Measurements from ENCODE around the gene STAT1.

Gene STAT1

DNA sequence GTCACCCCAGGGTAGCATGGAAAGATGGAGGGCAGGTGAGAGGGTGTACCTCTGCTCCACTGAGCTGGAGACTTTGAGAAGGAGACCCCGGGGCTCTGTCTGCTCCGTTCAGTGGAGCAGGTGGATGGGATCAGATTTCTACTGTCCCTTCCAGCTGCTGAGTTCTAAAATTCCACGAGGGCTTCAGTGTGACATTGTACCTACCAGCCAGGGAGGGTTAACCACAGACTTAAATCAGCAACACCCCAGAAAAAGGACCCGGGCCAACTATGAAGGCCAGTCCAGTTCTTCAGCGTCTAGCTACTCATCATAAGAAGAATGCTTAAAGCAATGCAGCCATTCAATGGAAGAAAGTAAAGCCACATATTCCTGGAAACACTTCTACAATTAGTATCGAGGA, 23.8 kb downstream of the STAT1 start:
- no peak overlapping the region for H3K4me3 ChIP-seq (ENCODE audit: low read length)
- H3K23ac ChIP-seq (ENCODE audit: low read length), result no peak overlapping the region
- no peak overlapping the region for H3K56ac ChIP-seq (ENCODE audit: low read length)
- no CpG with 5 or more reads among the region's 6 CpGs for WGBS (ENCODE audit: extremely low coverage, insufficient coverage, low lambda C conversion rate)
- peaks cover 12% of the 10 kb centered on the region for H3K36me3 ChIP-seq (ENCODE audit: control insufficient read depth, insufficient read depth, low read length)
- no peak overlapping the region for H2BK120ac ChIP-seq (ENCODE audit: low read depth, low read length)
- no peaks in the 10 kb centered on the region for H3K4me1 ChIP-seq (ENCODE audit: control insufficient read depth, low read depth, low read length)
- H4K8ac ChIP-seq (ENCODE audit: low read depth, low read length), result no peak overlapping the region
- H2BK15ac ChIP-seq (replicated peaks; ENCODE audit: low read depth), result no peak overlapping the region
- no peaks in the 10 kb centered on the region for H3K27me3 ChIP-seq (ENCODE audit: insufficient read depth, low read length, poor library complexity)
- no peak overlapping the region for H3K27ac ChIP-seq (ENCODE audit: low read depth, low read length)
- H3K79me1 ChIP-seq (ENCODE audit: low read length), result no peaks in the 10 kb centered on the region
- H3K79me2 ChIP-seq (ENCODE audit: control insufficient read depth, insufficient read depth, low read length), result no peaks in the 10 kb centered on the region
- H3K18ac ChIP-seq (ENCODE audit: low read length), result no peak overlapping the region
- H2AK5ac ChIP-seq (ENCODE audit: low read length), result no peak overlapping the region
- no peak overlapping the region for H3K4ac ChIP-seq (ENCODE audit: low read depth, low read length)
- H3K9ac ChIP-seq (ENCODE audit: low read length), result no peak overlapping the region
- DNase-seq, result no peak
- no peak overlapping the region for H3K4me2 ChIP-seq (ENCODE audit: low read length)
- no peak overlapping the region for H4K5ac ChIP-seq (ENCODE audit: low read length)
- no peak overlapping the region for H2BK5ac ChIP-seq (ENCODE audit: low read length)

DNA sequence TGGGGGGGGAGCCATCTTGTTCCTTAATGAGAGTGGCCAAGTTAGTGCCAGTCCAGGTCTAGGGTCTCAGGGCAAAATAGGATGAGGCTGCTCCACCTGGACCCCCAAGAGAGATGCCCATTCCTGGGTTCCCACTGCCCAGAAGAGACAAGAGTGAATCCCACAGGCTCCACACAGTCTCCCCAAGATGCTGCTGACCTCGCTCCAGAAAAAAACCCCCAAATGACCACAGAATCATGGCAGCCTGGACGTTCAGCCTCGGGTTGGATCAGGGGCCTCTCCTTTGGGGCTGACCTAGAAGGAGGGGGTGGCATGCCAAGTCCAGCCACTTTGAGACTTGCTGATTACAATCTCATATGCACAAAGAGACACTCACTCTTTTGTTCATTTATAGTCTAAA, 25.1 kb downstream of the STAT1 start:
- H2AK5ac ChIP-seq (ENCODE audit: low read length), result no peak overlapping the region
- H3K4me3 ChIP-seq (ENCODE audit: low read length), result no peak overlapping the region
- H3K18ac ChIP-seq (ENCODE audit: low read length), result no peak overlapping the region
- no peak overlapping the region for H2BK5ac ChIP-seq (ENCODE audit: low read length)
- H3K27me3 ChIP-seq (ENCODE audit: insufficient read depth, low read length, poor library complexity), result no peaks in the 10 kb centered on the region
- DNase-seq, result no peak
- H3K4me2 ChIP-seq (ENCODE audit: low read length), result no peak overlapping the region
- H3K9ac ChIP-seq (ENCODE audit: low read length), result no peak overlapping the region
- H3K79me2 ChIP-seq (ENCODE audit: control insufficient read depth, insufficient read depth, low read length), result no peaks in the 10 kb centered on the region
- H3K23ac ChIP-seq (ENCODE audit: low read length), result no peak overlapping the region
- H3K27ac ChIP-seq (ENCODE audit: low read depth, low read length), result no peak overlapping the region
- WGBS (ENCODE audit: extremely low coverage, insufficient coverage, low lambda C conversion rate), result no CpG with 5 or more reads among the region's 3 CpGs
- no peak overlapping the region for H2BK120ac ChIP-seq (ENCODE audit: low read depth, low read length)
- H2BK15ac ChIP-seq (replicated peaks; ENCODE audit: low read depth), result no peak overlapping the region
- H3K56ac ChIP-seq (ENCODE audit: low read length), result no peak overlapping the region
- H3K4me1 ChIP-seq (ENCODE audit: control insufficient read depth, low read depth, low read length), result no peaks in the 10 kb centered on the region
- H3K36me3 ChIP-seq (ENCODE audit: control insufficient read depth, insufficient read depth, low read length), result peaks cover 10% of the 10 kb centered on the region
- H4K5ac ChIP-seq (ENCODE audit: low read length), result no peak overlapping the region
- H3K79me1 ChIP-seq (ENCODE audit: low read length), result no peaks in the 10 kb centered on the region
- H4K8ac ChIP-seq (ENCODE audit: low read depth, low read length), result no peak overlapping the region
- H3K4ac ChIP-seq (ENCODE audit: low read depth, low read length), result no peak overlapping the region

DNA sequence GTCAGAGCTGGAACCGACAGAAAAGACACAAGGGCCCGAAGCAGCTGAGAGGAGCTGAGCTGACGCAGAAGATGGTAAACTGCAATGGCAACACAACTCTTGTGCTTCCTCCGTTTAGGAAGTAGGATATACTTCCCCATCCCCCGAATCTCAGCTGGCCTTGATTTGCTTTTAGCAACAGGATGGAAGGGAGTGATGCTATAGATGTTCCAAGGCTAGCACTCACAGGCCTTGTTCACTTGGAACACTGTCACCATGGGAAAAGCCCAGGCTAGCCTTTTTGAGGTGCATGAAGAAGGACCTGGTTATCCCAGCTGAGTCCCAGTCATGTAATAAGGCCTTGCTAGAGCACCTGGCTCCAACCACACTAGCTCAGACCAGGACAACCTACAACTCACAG, 26.0 kb downstream of the STAT1 start:
- no peak overlapping the region for H4K5ac ChIP-seq (ENCODE audit: low read length)
- no peak overlapping the region for H3K4me3 ChIP-seq (ENCODE audit: low read length)
- H2BK15ac ChIP-seq (replicated peaks; ENCODE audit: low read depth), result no peak overlapping the region
- no peak for DNase-seq
- H2AK5ac ChIP-seq (ENCODE audit: low read length), result no peak overlapping the region
- no peaks in the 10 kb centered on the region for H3K79me2 ChIP-seq (ENCODE audit: control insufficient read depth, insufficient read depth, low read length)
- H3K18ac ChIP-seq (ENCODE audit: low read length), result no peak overlapping the region
- H3K56ac ChIP-seq (ENCODE audit: low read length), result no peak overlapping the region
- H2BK5ac ChIP-seq (ENCODE audit: low read length), result no peak overlapping the region
- no peak overlapping the region for H4K8ac ChIP-seq (ENCODE audit: low read depth, low read length)
- no peak overlapping the region for H3K27ac ChIP-seq (ENCODE audit: low read depth, low read length)
- WGBS (ENCODE audit: extremely low coverage, insufficient coverage, low lambda C conversion rate), result no CpG with 5 or more reads among the region's 5 CpGs
- no peak overlapping the region for H2BK120ac ChIP-seq (ENCODE audit: low read depth, low read length)
- H3K23ac ChIP-seq (ENCODE audit: low read length), result no peak overlapping the region
- H3K4ac ChIP-seq (ENCODE audit: low read depth, low read length), result no peak overlapping the region
- H3K4me2 ChIP-seq (ENCODE audit: low read length), result no peak overlapping the region
- peaks cover 10% of the 10 kb centered on the region for H3K36me3 ChIP-seq (ENCODE audit: control insufficient read depth, insufficient read depth, low read length)
- H3K9ac ChIP-seq (ENCODE audit: low read length), result no peak overlapping the region
- no peaks in the 10 kb centered on the region for H3K27me3 ChIP-seq (ENCODE audit: insufficient read depth, low read length, poor library complexity)
- H3K79me1 ChIP-seq (ENCODE audit: low read length), result no peaks in the 10 kb centered on the region
- H3K4me1 ChIP-seq (ENCODE audit: control insufficient read depth, low read depth, low read length), result no peaks in the 10 kb centered on the region

DNA sequence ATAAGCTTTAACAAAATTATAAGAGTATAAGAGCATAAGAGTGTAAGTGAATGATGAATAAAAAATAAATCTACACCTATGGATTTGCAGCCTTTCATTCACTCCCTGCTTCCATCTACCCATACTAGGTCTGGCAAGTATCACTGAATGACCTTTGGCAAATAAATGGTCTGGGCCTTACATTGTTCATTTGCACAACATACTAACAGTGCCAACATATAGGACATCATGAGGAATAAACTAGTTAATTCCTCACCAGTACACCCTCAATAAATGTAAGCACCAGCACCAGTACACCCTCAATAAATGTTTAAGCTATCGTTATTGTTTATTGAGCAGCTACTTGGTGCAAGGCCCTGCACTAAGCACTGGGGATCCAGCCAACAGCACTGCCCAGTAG, 26.9 kb downstream of the STAT1 start:
- Histone ChIP-seq H2BK15ac (replicated peaks; ENCODE audit: low read depth) (no peak overlapping the region), H3K27ac (ENCODE audit: low read depth, low read length) (no peak overlapping the region), H4K5ac (ENCODE audit: low read length) (no peak overlapping the region), H4K8ac (ENCODE audit: low read depth, low read length) (no peak overlapping the region), H3K79me2 (ENCODE audit: control insufficient read depth, insufficient read depth, low read length) (no peaks in the 10 kb centered on the region), H3K23ac (ENCODE audit: low read length) (no peak overlapping the region), H3K36me3 (ENCODE audit: control insufficient read depth, insufficient read depth, low read length) (peaks cover 13% of the 10 kb centered on the region), H3K4ac (ENCODE audit: low read depth, low read length) (no peak overlapping the region), H3K79me1 (ENCODE audit: low read length) (no peaks in the 10 kb centered on the region), H3K27me3 (ENCODE audit: insufficient read depth, low read length, poor library complexity) (no peaks in the 10 kb centered on the region), H2BK5ac (ENCODE audit: low read length) (no peak overlapping the region), H3K56ac (ENCODE audit: low read length) (no peak overlapping the region), H2BK120ac (ENCODE audit: low read depth, low read length) (no peak overlapping the region), H3K18ac (ENCODE audit: low read length) (no peak overlapping the region), H3K4me3 (ENCODE audit: low read length) (no peak overlapping the region), H3K4me1 (ENCODE audit: control insufficient read depth, low read depth, low read length) (no peaks in the 10 kb centered on the region), H3K9ac (ENCODE audit: low read length) (no peak overlapping the region), H3K4me2 (ENCODE audit: low read length) (no peak overlapping the region), H2AK5ac (ENCODE audit: low read length) (no peak overlapping the region)
- WGBS (ENCODE audit: extremely low coverage, insufficient coverage, low lambda C conversion rate), result no CpG with 5 or more reads among the region's 1 CpG
- DNase-seq, result no peak

DNA sequence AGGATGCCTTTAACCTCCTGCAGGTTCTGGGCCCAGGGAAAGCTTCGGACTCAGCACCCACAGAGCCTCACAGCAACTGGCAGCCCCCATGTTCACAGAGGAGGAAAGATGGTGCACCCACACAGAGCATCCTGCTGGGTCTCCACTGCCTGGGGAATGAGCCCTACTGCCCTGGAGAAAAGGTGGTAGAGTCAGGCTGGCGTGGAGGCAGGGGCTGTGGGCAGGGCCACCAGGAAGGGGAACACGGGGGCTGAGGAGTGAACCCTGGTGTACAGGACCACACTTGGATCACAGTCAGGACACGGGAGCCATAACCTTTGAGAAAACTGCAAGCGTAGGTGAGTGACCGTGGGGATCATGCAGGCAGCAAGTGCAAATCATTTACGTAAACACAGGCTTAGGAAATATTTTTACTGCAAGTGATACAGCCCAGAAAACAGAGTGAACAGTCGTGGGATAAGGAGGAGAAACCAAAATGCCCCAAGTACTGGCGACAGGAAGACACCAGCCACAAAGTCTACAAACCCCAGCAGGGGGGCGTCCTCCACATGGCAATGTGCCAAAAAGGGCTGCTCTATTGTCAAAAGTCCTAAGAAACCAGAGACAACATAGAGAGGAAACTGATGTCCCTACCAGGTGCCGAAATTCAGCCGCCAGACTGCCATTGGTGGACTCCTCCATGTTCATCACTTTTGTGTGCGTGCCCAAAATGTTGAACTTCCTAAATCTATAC, 27.6 kb downstream of the STAT1 start:
- H2BK15ac ChIP-seq (replicated peaks; ENCODE audit: low read depth), result no peak overlapping the region
- H4K8ac ChIP-seq (ENCODE audit: low read depth, low read length), result no peak overlapping the region
- H3K18ac ChIP-seq (ENCODE audit: low read length), result no peak overlapping the region
- no peak overlapping the region for H3K4me2 ChIP-seq (ENCODE audit: low read length)
- H2BK5ac ChIP-seq (ENCODE audit: low read length), result no peak overlapping the region
- no peaks in the 10 kb centered on the region for H3K79me2 ChIP-seq (ENCODE audit: control insufficient read depth, insufficient read depth, low read length)
- no peak overlapping the region for H2AK5ac ChIP-seq (ENCODE audit: low read length)
- no peak overlapping the region for H3K56ac ChIP-seq (ENCODE audit: low read length)
- no peak overlapping the region for H3K9ac ChIP-seq (ENCODE audit: low read length)
- peak; percentile 52 for DNase-seq
- WGBS (ENCODE audit: extremely low coverage, insufficient coverage, low lambda C conversion rate), result no CpG with 5 or more reads among the region's 13 CpGs
- H3K4me1 ChIP-seq (ENCODE audit: control insufficient read depth, low read depth, low read length), result no peaks in the 10 kb centered on the region
- no peaks in the 10 kb centered on the region for H3K79me1 ChIP-seq (ENCODE audit: low read length)
- H3K27ac ChIP-seq (ENCODE audit: low read depth, low read length), result no peak overlapping the region
- no peak overlapping the region for H2BK120ac ChIP-seq (ENCODE audit: low read depth, low read length)
- no peak overlapping the region for H3K23ac ChIP-seq (ENCODE audit: low read length)
- H3K27me3 ChIP-seq (ENCODE audit: insufficient read depth, low read length, poor library complexity), result no peaks in the 10 kb centered on the region
- H4K5ac ChIP-seq (ENCODE audit: low read length), result no peak overlapping the region
- no peak overlapping the region for H3K4ac ChIP-seq (ENCODE audit: low read depth, low read length)
- H3K4me3 ChIP-seq (ENCODE audit: low read length), result no peak overlapping the region
- peaks cover 13% of the 10 kb centered on the region for H3K36me3 ChIP-seq (ENCODE audit: control insufficient read depth, insufficient read depth, low read length)

DNA sequence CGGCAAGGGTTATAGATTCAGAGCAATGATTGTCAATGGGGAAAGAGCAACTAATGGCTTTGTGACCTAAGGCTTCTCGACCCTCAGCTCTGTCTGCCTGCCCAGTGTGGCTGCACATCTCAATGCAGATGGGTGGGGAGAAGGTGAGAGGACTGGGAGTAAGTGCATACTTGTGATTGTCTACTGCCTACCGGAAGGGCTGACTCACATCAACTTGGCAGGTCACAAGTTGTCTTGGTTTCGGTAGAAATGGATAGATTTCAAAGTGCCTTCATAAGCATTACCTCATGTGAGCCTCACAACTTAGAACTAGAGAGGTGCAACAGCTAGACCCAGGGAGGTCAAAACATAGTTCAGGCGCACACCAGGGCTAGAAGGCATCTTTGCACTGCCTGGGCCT, 29.4 kb downstream of the STAT1 start:
- Histone ChIP-seq H3K27ac (ENCODE audit: low read depth, low read length) (no peak overlapping the region), H3K79me1 (ENCODE audit: low read length) (no peaks in the 10 kb centered on the region), H3K4me1 (ENCODE audit: control insufficient read depth, low read depth, low read length) (no peaks in the 10 kb centered on the region), H3K9ac (ENCODE audit: low read length) (no peak overlapping the region), H2BK15ac (replicated peaks; ENCODE audit: low read depth) (no peak overlapping the region), H2BK5ac (ENCODE audit: low read length) (no peak overlapping the region), H3K27me3 (ENCODE audit: insufficient read depth, low read length, poor library complexity) (no peaks in the 10 kb centered on the region), H2BK120ac (ENCODE audit: low read depth, low read length) (no peak overlapping the region), H3K23ac (ENCODE audit: low read length) (no peak overlapping the region), H3K4me3 (ENCODE audit: low read length) (no peak overlapping the region), H3K4me2 (ENCODE audit: low read length) (no peak overlapping the region), H3K79me2 (ENCODE audit: control insufficient read depth, insufficient read depth, low read length) (no peaks in the 10 kb centered on the region), H4K5ac (ENCODE audit: low read length) (no peak overlapping the region), H4K8ac (ENCODE audit: low read depth, low read length) (no peak overlapping the region), H3K56ac (ENCODE audit: low read length) (no peak overlapping the region), H3K4ac (ENCODE audit: low read depth, low read length) (no peak overlapping the region), H3K36me3 (ENCODE audit: control insufficient read depth, insufficient read depth, low read length) (peaks cover 12% of the 10 kb centered on the region), H2AK5ac (ENCODE audit: low read length) (no peak overlapping the region), H3K18ac (ENCODE audit: low read length) (no peak overlapping the region)
- DNase-seq, result no peak
- whole genome bisulfite sequencing (ENCODE audit: extremely low coverage, insufficient coverage, low lambda C conversion rate), result no CpG with 5 or more reads among the region's 5 CpGs
